Adrenal gland (tissue), 12 donors: ENCODE measurements around the gene MALT1. TPM values are rescaled to one million over a fixed set of nuclear protein-coding genes. Genes with fewer than 3 reads are reported as not detected.

ENCODE experiments used
- DNase-seq, 7 donors: peaks; one replicate each; pipeline ENCODE4 v3.0.0-alpha.2; 2019 to 2020
- H3K27ac ChIP-seq, 5 donors: fragments of 200-600 bp; sonication (generic) in 4 of 5; 1 replicate in 3 of 5; 2 replicates in 2 of 5; pipeline versions ENCODE4 v1.5.1 to v1.8.0; 2016 to 2020; ENCODE audit warnings: mild to moderate bottlenecking in 1 of 5
- H3K27me3 ChIP-seq: fragments of 200-600 bp; 2 replicates; pipeline ENCODE4 v1.8.0; 2021
- H3K36me3 ChIP-seq, 2 donors: fragments of 200-600 bp; replicated peaks in 1 of 2; 1 replicate in 1 of 2; 2 replicates in 1 of 2; pipeline versions ENCODE4 v1.5.1 to v1.8.0; 2018 to 2022
- H3K4me1 ChIP-seq, 2 donors: fragments of 200-600 bp; replicated peaks in 1 of 2; 1 replicate in 1 of 2; 2 replicates in 1 of 2; pipeline versions ENCODE4 v1.5.1 to v1.8.0; 2018 to 2021
- H3K4me3 ChIP-seq, 4 donors: fragments of 200-600 bp; sonication (generic) in 3 of 4; one replicate each; pipeline ENCODE4 v1.5.1; 2016 to 2018
- H3K9me3 ChIP-seq, 3 donors: fragments of 200-600 bp; sonication (generic) in 1 of 3; replicated peaks in 1 of 3; 1 replicate in 2 of 3; 2 replicates in 1 of 3; pipeline versions ENCODE4 v1.5.1 to v1.8.0; 2016 to 2021
- CTCF ChIP-seq, 6 experiments: fragments of 450-650 bp in 4 of 6; fragments of 200-600 bp in 2 of 6; sonication (generic) in 1 of 6; IDR thresholded peaks; 1 replicate in 5 of 6; 2 replicates in 1 of 6; pipeline versions ENCODE4 v1.5.1 to v1.8.0; 2016 to 2021; ENCODE audit warnings: antibody characterized with exemption in 6 of 6, mild to moderate bottlenecking in 2 of 6, moderate library complexity in 1 of 6
- POLR2A ChIP-seq, 2 donors: fragments of 450-650 bp; IDR thresholded peaks; one replicate each; pipeline ENCODE4 v1.6.1; 2017; ENCODE audit warnings: antibody characterized with exemption in 2 of 2, mild to moderate bottlenecking in 2 of 2, moderate library complexity in 1 of 2
- WGBS, 4 donors: extraction: QIAGEN DNeasy Blood & Tissue Kit in 2 of 4; methylation state at CpG; one replicate each; pipeline versions ENCODE4 v1.1.5 to v1.1.7; 2013 to 2017; 5-methylcytosine and 5-hydroxymethylcytosine counted together
- intact Hi-C, 2 donors: fragments of 100-400 bp; cut with DNase I; formaldehyde crosslinking; loops; one replicate each; pipeline versions ENCODE4 v1.14.1 to v1.15.0; 2022 to 2023
- polyA plus RNA-seq, 3 donors: library from polyadenylated mRNA; stranded (reverse); fragments of 200-250 nt in 2 of 3; fragments of 350-450 nt in 1 of 3; fragmentation: Illumina TruSeq in 1 of 3; extraction: RNeasy Lipid Tissue Mini Kit (QIAGEN cat#74804) in 1 of 3; gene quantifications; one replicate each; pipeline ENCODE4 v1.2.3, GENCODE V29; 2013 to 2014
- total RNA-seq, 9 donors: library from RNA; depleted of rRNA in 4 of 9; stranded (reverse); fragments of >200 nt in 4 of 9; fragments of 120-200 nt in 1 of 9; fragmentation: NEBNext Ultra II Directional in 1 of 9; extraction: Animal tissue kit (Norgen Biotek cat#: 25700) in 1 of 9; gene quantifications; one replicate each; pipeline versions ENCODE4 v1.1.0 to v1.2.4, GENCODE V29; 2013 to 2023
- donor health status: healthy with polysubstance abuse.
- donor health status: Bipolar disorder and iron deficiency.
- donor health status: DM: yes; HTN: yes; CAD: no.
- donor health status: DM: no; HTN: no; CAD: no.
- donor health status: DM: no; HTN: no; CAD: no.
- donor health status: DM: yes; HTN: yes; CAD: no.

The MALT1 gene
- total and polyA plus RNA-seq, 12 donors, result 4.2 to 19.2 (median 9.4) TPM

- TF ChIP-seq POLR2A (IDR thresholded peaks at IDR 0.05), result no peak
- no peak for TF ChIP-seq CTCF (IDR thresholded peaks at IDR 0.05)
- peak in 2 of 7 donors; percentile 13 to 30 for DNase-seq
- H3K27ac ChIP-seq, result no peak overlapping the region
- H3K36me3 ChIP-seq, result no peaks in the 10 kb centered on the region
- intact Hi-C loops, result no loop called here
- no peaks in the 10 kb centered on the region for H3K27me3 ChIP-seq
- WGBS, 4 donors, result 62 to 67% (median 65%) methylated on average over 3 of the region's 3 CpGs
- H3K4me1 ChIP-seq, result no peaks in the 10 kb centered on the region
- no peaks in the 10 kb centered on the region for H3K9me3 ChIP-seq
- no peak overlapping the region for H3K4me3 ChIP-seq
Observed at GRCh38 chr18:58723810-58724602, 52.7 kb downstream of the MALT1 start.

DNA sequence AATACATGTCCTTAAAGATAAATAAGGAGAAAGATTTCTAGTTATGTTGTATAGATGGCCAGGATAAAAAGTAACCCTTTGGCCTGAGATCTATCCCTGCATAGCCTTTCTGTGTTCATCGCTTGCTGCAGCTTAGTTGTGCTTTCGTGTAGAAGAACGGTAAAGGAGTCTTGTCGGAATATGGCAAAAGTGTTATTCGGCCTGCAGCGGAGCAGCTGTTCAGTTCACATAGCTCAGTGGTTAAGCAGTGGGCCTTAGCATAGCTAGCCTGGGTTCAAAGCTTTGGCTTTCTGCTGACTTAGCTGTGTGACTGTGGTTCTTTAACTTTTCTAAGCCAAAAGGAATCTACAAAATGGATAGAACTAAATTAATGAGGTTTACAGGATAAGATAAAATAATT lies 55.4 kb downstream of the MALT1 start:
- H3K27me3 ChIP-seq, result no peaks in the 10 kb centered on the region
- WGBS, 4 donors, result 94 to 98% (median 96%) methylated on average over 6 of the region's 6 CpGs
- no peak overlapping the region for H3K27ac ChIP-seq
- H3K4me3 ChIP-seq, result no peak overlapping the region
- TF ChIP-seq POLR2A (IDR thresholded peaks at IDR 0.05), result no peak
- TF ChIP-seq CTCF (IDR thresholded peaks at IDR 0.05), result no peak
- no peaks in the 10 kb centered on the region for H3K36me3 ChIP-seq
- intact Hi-C loops, result no loop called here
- no peaks in the 10 kb centered on the region for H3K4me1 ChIP-seq
- no peaks in the 10 kb centered on the region for H3K9me3 ChIP-seq
- DNase-seq, result no peak

DNA sequence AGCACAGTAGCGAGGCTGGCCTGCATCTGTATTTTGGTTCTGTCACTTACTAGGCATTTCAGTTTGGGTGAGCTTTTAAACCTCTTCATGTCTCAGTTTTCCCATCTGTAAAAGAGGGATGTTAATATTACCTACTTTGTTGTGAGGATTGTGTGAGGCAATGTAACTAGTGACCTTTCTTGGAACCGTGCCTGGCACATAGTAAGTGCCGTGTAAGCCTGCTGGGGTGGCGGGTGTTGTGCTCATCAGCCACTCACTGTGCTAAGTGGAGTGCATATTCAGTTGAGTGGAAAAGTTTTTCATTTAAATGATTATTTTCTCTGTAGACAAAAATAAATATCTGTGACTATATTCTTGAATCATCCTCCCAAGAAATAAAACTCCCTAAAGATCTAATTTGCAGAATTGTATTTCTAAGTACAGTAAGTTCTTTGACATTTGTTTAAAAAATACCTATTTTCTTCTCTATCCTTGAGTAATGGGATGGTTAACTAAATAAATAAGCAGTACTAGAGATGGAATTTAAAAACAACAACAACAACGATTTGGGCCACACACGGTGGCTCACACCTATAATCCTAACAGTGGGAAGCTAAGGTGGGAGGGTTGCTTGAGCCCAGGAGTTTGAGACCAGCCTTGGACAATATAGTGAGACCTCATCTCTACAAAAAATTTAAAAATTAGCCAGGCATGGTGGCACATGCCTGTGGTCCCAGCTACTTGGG lies 56.7 kb downstream of the MALT1 start:
- DNase-seq, result no peak
- WGBS, 4 donors, result 84 to 91% (median 90%) methylated on average over 6 of the region's 6 CpGs
- TF ChIP-seq CTCF (IDR thresholded peaks at IDR 0.05) (no peak), POLR2A (IDR thresholded peaks at IDR 0.05) (no peak)
- no peaks in the 10 kb centered on the region for H3K9me3 ChIP-seq
- H3K27me3 ChIP-seq, result no peaks in the 10 kb centered on the region
- H3K27ac ChIP-seq, result no peak overlapping the region
- intact Hi-C loops, result no loop called here
- no peaks in the 10 kb centered on the region for H3K4me1 ChIP-seq
- no peak overlapping the region for H3K4me3 ChIP-seq
- no peaks in the 10 kb centered on the region for H3K36me3 ChIP-seq

- no peak overlapping the region for H3K4me3 ChIP-seq
- H3K36me3 ChIP-seq, result peaks cover 0 to 1% of the 10 kb centered on the region in 2 donors
- intact Hi-C loops, result no loop called here
- H3K9me3 ChIP-seq, result no peaks in the 10 kb centered on the region
- no peaks in the 10 kb centered on the region for H3K4me1 ChIP-seq
- no peak for DNase-seq
- no peak overlapping the region for H3K27ac ChIP-seq
- TF ChIP-seq POLR2A (IDR thresholded peaks at IDR 0.05) (no peak), CTCF (IDR thresholded peaks at IDR 0.05) (no peak)
- H3K27me3 ChIP-seq, result no peaks in the 10 kb centered on the region
- 74 to 95% (median 84%) methylated on average over 3 of the region's 3 CpGs for WGBS, 4 donors
Observed at GRCh38 chr18:58728719-58729118, 57.5 kb downstream of the MALT1 start.
